Measurements from ENCODE around the gene IL18R1.

The IL18R1 gene

GRCh38 chr2:102412199-102412598 lies 56.6 kb downstream of the IL18R1 start:
- TF ChIP-seq, protein P1, sequence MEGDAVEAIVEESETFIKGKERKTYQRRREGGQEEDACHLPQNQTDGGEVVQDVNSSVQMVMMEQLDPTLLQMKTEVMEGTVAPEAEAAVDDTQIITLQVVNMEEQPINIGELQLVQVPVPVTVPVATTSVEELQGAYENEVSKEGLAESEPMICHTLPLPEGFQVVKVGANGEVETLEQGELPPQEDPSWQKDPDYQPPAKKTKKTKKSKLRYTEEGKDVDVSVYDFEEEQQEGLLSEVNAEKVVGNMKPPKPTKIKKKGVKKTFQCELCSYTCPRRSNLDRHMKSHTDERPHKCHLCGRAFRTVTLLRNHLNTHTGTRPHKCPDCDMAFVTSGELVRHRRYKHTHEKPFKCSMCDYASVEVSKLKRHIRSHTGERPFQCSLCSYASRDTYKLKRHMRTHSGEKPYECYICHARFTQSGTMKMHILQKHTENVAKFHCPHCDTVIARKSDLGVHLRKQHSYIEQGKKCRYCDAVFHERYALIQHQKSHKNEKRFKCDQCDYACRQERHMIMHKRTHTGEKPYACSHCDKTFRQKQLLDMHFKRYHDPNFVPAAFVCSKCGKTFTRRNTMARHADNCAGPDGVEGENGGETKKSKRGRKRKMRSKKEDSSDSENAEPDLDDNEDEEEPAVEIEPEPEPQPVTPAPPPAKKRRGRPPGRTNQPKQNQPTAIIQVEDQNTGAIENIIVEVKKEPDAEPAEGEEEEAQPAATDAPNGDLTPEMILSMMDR (IDR thresholded peaks at IDR 0.05; ENCODE audit: low read depth, low read length, missing control alignments) = no peak
- DNase-seq (ENCODE audit: low read depth) = no peak
- in situ Hi-C loops (cut with HindIII; ENCODE audit: low sequenced_read_pairs) = no loop called here
- no peak overlapping the region for H3K4me3 ChIP-seq (ENCODE audit: low read depth, low read length)

DNA sequence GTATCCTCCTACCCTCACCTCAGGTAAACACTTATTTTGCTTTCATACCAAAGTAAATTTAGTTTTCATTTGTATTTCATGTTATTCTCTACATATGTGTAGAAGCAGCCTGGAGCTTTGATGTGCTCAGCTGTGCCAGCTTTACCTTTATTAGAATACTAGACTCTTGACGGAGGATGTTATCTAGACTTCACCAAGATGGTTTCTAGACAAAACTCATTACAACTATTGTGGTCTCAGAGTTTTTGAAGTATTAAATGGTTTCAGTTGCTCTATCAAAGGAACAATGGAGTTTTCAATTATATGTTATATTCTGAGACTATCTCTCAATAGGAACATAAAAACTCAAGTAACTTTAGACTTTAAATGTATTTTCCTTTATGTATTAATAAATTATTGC lies 62.4 kb downstream of the IL18R1 start:
- TF ChIP-seq, protein P1 (IDR thresholded peaks at IDR 0.05; ENCODE audit: low read depth, low read length, missing control alignments) = no peak
- DNase-seq (ENCODE audit: low read depth) = no peak
- in situ Hi-C loops (cut with HindIII; ENCODE audit: low sequenced_read_pairs) = no loop called here
- H3K4me3 ChIP-seq (ENCODE audit: low read depth, low read length) = no peak overlapping the region

DNA sequence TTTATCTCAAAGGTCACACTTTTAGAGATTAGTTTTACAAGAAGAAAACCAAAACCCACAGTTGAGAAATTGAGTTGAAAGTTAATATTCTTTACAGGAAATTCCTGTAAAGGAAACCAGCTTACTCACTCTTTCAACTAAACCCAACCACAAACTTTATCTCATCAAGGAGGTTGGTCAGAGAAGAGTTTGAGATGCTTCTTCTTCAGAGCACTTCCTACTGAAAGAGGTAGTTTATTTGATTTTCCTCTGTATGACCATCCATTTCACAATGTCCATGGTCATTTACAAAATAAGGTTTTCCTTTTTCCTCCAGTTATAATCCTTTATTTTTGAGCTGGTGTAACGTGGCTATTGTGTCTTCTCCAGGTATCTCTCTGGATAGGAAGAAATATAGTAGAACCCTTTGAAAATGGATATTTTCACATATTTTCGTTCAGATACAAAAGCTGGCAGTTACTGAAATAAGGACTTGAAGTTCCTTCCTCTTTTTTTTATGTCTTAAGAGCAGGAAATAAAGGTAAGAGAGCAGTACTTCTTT lies 62.9 kb downstream of the IL18R1 start:
- no peak for DNase-seq (ENCODE audit: low read depth)
- no peak overlapping the region for H3K4me3 ChIP-seq (ENCODE audit: low read depth, low read length)
- in situ Hi-C loops (cut with HindIII; ENCODE audit: low sequenced_read_pairs) = no loop called here
- TF ChIP-seq, protein P1 (IDR thresholded peaks at IDR 0.05; ENCODE audit: low read depth, low read length, missing control alignments) = no peak

DNA sequence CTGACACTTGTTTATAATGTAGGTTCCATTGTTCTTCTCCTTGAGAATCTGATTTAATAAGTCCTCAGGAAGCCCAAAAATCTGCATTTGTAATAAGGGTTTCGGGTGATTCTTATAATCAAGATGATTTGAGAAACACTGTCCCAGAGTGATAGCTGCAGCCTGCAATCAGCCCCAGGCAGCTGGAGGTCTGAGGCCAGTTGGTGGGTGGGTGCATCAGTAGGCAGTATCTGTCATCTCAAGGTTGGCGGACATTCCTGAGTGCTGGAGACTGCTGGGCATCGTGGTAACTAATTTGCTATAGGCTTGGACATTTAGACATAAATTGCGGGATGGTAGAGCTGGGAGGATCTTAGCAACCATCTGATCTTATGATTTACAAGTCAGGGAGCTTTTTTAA lies 64.7 kb downstream of the IL18R1 start:
- in situ Hi-C loops (cut with HindIII; ENCODE audit: low sequenced_read_pairs) = no loop called here
- TF ChIP-seq, protein P1 (IDR thresholded peaks at IDR 0.05; ENCODE audit: low read depth, low read length, missing control alignments) = no peak
- no peak for DNase-seq (ENCODE audit: low read depth)
- no peak overlapping the region for H3K4me3 ChIP-seq (ENCODE audit: low read depth, low read length)

DNA sequence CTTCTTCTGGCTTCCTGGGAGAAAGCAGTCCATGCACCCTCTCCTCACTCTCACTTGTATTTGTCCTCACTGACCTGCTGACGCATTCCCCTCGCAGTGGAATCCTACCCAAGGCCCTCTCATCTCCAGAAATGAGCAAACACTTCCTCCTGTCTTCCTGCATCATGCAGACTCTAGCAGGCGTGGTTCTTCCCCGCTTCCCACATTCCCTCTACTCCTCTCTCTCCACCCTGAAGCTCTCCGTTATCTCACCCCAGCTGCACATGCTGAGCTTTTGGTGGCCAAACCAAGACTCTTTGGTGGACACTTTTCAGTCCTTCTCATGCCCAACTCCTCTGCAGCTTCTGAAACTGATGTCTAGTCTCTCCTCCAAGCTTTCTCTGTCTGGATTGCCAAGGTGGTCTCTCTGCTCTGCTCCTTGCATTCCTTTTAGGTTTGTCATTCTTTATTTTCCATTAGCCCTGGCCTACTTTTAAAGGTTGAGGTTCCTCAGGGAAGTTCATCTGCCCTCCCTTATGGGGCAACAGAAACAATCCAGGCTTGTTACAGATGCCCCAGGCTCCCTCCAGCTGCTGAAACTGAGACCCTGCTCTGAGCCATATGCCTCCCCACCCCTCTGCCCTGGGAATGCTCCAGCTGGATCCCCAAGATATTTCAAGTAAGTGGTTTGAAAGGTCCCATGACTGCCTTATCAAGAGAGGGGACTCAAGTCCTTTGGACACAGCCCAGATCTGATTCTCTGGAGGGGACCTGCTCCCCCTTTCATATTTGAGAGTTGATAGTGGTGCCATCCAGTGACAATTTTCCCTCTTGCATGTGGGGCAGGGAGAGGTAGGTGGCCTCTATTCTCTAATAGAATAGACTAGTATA lies 66.5 kb downstream of the IL18R1 start:
- in situ Hi-C loops (cut with HindIII; ENCODE audit: low sequenced_read_pairs) = no loop called here
- TF ChIP-seq, protein P1 (IDR thresholded peaks at IDR 0.05; ENCODE audit: low read depth, low read length, missing control alignments) = no peak
- H3K4me3 ChIP-seq (ENCODE audit: low read depth, low read length) = no peak overlapping the region
- DNase-seq (ENCODE audit: low read depth) = no peak

DNA sequence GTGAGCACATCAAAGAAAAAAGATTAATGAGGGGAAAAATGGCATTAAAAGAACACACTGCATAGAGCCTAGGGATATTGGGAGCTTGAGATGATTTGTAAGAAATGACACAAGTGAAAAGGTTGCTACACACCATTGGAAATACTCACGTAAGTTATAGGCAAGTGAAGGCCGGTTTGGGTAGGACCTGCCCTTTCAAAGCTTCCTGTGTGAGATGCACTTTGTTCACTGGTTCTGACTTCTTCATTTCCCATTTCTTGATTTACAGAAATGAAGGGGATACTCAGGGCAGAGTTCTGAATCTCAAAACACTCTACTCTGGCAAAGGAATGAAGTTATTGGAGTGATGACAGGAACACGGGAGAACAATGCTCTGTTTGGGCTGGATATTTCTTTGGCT lies 67.3 kb downstream of the IL18R1 start, which contains the start of gene IL18RAP:
Gene IL18RAP, plus strand, starts transcription at position 251 of the 400 bp plus-strand sequence. Its CDS starts 118 bp downstream, at position 369.
- no peak for DNase-seq (ENCODE audit: low read depth)
- TF ChIP-seq, protein P1 (IDR thresholded peaks at IDR 0.05; ENCODE audit: low read depth, low read length, missing control alignments) = no peak
- H3K4me3 ChIP-seq (ENCODE audit: low read depth, low read length) = no peak within 1 kb of the TSS
- in situ Hi-C loops (cut with HindIII; ENCODE audit: low sequenced_read_pairs) = no loop called here
